K562 (cell line): ENCODE measurements around the gene SERINC5. TPM values are rescaled to one million over a fixed set of nuclear protein-coding genes. Genes with fewer than 3 reads are reported as not detected.

ENCODE experiments used
- ARID4B ChIP-seq: sonication (generic); formaldehyde crosslinking; IDR thresholded peaks from 2 replicates; pipeline ENCODE4 v1.8.0; 2022; ENCODE audit warnings: mild to moderate bottlenecking, missing genetic modification reagents
- ETS1 ChIP-seq: conservative IDR thresholded peaks from 2 replicates; pipeline ENCODE4 v1.6.1; 2011; ENCODE audit warnings: low read depth, mild to moderate bottlenecking, low read length; ENCODE audit not compliant: control insufficient read depth
- GATAD2B ChIP-seq: fragments of 450-650 bp; IDR thresholded peaks from 2 replicates; pipeline ENCODE4 v1.6.1; 2017; ENCODE audit warnings: mild to moderate bottlenecking, borderline replicate concordance
- KDM1A ChIP-seq, 2 experiments: fragments of 450-650 bp; IDR thresholded peaks; 2 replicates each; pipeline ENCODE4 v1.6.1; 2016; ENCODE audit warnings: mild to moderate bottlenecking in 2 of 2
- SP2 ChIP-seq: IDR thresholded peaks from 2 replicates; pipeline ENCODE4 v1.6.1; 2011; ENCODE audit warnings: mild to moderate bottlenecking, low read depth, low read length, moderate library complexity; ENCODE audit not compliant: poor library complexity, severe bottlenecking; ENCODE audit errors: extremely low read depth
- polyA plus RNA-seq, 8 experiments: library from polyadenylated mRNA; depleted of rRNA in 4 of 8; stranded (reverse) in 5 of 8; unstranded in 3 of 8; fragments of >200 nt; fragmentation: Nextera tagmentation in 2 of 8; fragmentation: Illumina TruSeq in 1 of 8; extraction: Ambion mirVana in 2 of 8; extraction: Trizol in 1 of 8; gene quantifications; 2 replicates each; pipeline versions ENCODE4 v1.2.1 to v1.2.3, GENCODE V29; 2011 to 2014; ENCODE audit warnings: inconsistent platforms in 1 of 8, missing spikeins in 1 of 8
- total RNA-seq, 7 experiments: library from RNA; depleted of rRNA in 6 of 7; stranded (reverse); fragments of >200 nt in 6 of 7; fragmentation: Illumina TruSeq in 2 of 7; extraction: Trizol in 2 of 7; gene quantifications; 2 replicates each; pipeline versions ENCODE4 v1.2.1 to v1.2.3, GENCODE V29; 2011 to 2021; ENCODE audit warnings: low replicate concordance in 1 of 7
- TF ChIP-seq, protein P1 (sequence below): sonication (generic); formaldehyde crosslinking; IDR thresholded peaks from 2 replicates; pipeline ENCODE4 v1.8.1; 2023; ENCODE audit warnings: mild to moderate bottlenecking, missing genetic modification reagents
- TF ChIP-seq, protein P2 (sequence below), 2 experiments: IDR thresholded peaks; 2 replicates each; pipeline ENCODE4 v1.6.1; 2011; ENCODE audit warnings: borderline replicate concordance in 1 of 2, control low read depth in 1 of 2, low read depth in 1 of 2, low read length in 1 of 2, mild to moderate bottlenecking in 1 of 2, mixed read lengths in 1 of 2, moderate library complexity in 1 of 2; ENCODE audit not compliant: insufficient read depth in 1 of 2, insufficient read length in 1 of 2, poor library complexity in 1 of 2, severe bottlenecking in 1 of 2; ENCODE audit errors: extremely low read depth in 1 of 2
- TF ChIP-seq, protein P3 (sequence below), 2 experiments: fragments of 150-350 bp in 1 of 2; IDR thresholded peaks; 2 replicates each; pipeline ENCODE4 v1.6.1; 2012 to 2016; ENCODE audit warnings: low read depth in 2 of 2, low read length in 2 of 2, mild to moderate bottlenecking in 1 of 2, moderate library complexity in 1 of 2

SERINC5 gene
- total and polyA plus RNA-seq, 9 of the 15 experiments (the other 6 are each of a cell fraction or from before 2014, with no cell fraction given): 1.4 to 7.9 (median 3.7) TPM

DNA sequence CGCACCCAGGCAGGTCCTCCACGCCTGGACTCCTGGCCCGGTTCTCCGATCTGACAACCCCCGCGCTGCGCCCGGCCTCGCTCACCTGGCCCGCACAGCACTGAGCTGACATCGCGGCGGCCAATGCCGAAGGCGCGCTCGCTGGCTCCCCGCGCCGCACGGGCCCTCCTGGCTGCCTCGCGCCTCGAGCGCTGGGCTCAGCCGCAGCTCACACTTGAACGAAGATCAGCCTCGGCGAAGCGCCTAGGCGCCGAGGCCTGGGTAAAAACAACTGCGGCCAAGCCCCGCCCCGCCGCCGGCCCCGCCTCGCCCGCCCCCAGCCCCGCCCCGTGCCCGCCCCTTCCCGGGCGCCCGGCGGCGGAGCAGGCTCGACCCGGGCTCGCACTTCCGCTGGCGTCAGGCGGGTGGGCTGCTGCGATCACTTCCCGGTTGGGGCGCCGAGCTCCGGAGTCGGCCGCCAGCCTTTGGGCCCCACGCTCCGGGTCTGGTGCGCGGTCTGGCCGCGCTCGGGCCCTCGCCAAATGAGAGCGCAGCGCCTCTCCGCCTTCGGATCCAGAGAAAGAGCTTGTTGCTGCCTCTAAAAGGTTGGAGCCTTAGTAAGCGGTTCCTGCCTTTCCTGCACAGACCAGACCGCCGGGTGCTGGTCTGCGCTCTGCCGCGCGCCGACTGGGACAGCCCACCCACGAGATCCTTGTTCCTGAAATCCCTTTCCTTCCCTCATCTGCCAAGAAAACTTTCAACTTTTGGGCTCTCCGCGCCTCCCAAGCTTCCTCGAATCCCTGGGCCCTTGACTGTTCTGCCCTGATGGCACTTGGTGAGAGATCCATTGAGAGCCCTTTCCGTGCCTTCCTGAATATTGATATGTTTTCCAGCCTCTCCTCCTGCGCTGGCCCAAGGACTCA lies at the start of gene SERINC5 (continued):
- TF ChIP-seq, protein P1, sequence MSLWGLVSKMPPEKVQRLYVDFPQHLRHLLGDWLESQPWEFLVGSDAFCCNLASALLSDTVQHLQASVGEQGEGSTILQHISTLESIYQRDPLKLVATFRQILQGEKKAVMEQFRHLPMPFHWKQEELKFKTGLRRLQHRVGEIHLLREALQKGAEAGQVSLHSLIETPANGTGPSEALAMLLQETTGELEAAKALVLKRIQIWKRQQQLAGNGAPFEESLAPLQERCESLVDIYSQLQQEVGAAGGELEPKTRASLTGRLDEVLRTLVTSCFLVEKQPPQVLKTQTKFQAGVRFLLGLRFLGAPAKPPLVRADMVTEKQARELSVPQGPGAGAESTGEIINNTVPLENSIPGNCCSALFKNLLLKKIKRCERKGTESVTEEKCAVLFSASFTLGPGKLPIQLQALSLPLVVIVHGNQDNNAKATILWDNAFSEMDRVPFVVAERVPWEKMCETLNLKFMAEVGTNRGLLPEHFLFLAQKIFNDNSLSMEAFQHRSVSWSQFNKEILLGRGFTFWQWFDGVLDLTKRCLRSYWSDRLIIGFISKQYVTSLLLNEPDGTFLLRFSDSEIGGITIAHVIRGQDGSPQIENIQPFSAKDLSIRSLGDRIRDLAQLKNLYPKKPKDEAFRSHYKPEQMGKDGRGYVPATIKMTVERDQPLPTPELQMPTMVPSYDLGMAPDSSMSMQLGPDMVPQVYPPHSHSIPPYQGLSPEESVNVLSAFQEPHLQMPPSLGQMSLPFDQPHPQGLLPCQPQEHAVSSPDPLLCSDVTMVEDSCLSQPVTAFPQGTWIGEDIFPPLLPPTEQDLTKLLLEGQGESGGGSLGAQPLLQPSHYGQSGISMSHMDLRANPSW (CRISPR knock-in tag): no peak
- TF ChIP-seq, protein P2, sequence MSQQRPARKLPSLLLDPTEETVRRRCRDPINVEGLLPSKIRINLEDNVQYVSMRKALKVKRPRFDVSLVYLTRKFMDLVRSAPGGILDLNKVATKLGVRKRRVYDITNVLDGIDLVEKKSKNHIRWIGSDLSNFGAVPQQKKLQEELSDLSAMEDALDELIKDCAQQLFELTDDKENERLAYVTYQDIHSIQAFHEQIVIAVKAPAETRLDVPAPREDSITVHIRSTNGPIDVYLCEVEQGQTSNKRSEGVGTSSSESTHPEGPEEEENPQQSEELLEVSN (IDR thresholded peaks at IDR 0.05; ENCODE audit: borderline replicate concordance in 1 of 2, extremely low read depth in 1 of 2, insufficient read depth in 1 of 2, insufficient read length in 1 of 2, low read depth in 1 of 2, low read length in 1 of 2, poor library complexity in 1 of 2, severe bottlenecking in 1 of 2): peak; percentile 77
- 0 out of 2 replicates have a peak, but pooled peaks have one; percentile 58 for TF ChIP-seq GATAD2B
- TF ChIP-seq ETS1: peak; percentile 62; the same call in 1 of the 2 replicates
- 0 out of 2 replicates have a peak, but pooled peaks have one; percentile 24 for TF ChIP-seq ARID4B (CRISPR knock-in tag)
- TF ChIP-seq, protein P3, sequence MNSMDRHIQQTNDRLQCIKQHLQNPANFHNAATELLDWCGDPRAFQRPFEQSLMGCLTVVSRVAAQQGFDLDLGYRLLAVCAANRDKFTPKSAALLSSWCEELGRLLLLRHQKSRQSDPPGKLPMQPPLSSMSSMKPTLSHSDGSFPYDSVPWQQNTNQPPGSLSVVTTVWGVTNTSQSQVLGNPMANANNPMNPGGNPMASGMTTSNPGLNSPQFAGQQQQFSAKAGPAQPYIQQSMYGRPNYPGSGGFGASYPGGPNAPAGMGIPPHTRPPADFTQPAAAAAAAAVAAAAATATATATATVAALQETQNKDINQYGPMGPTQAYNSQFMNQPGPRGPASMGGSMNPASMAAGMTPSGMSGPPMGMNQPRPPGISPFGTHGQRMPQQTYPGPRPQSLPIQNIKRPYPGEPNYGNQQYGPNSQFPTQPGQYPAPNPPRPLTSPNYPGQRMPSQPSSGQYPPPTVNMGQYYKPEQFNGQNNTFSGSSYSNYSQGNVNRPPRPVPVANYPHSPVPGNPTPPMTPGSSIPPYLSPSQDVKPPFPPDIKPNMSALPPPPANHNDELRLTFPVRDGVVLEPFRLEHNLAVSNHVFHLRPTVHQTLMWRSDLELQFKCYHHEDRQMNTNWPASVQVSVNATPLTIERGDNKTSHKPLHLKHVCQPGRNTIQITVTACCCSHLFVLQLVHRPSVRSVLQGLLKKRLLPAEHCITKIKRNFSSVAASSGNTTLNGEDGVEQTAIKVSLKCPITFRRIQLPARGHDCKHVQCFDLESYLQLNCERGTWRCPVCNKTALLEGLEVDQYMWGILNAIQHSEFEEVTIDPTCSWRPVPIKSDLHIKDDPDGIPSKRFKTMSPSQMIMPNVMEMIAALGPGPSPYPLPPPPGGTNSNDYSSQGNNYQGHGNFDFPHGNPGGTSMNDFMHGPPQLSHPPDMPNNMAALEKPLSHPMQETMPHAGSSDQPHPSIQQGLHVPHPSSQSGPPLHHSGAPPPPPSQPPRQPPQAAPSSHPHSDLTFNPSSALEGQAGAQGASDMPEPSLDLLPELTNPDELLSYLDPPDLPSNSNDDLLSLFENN (IDR thresholded peaks at IDR 0.05; ENCODE audit: low read depth in 2 of 2, low read length in 2 of 2): 0 out of 4 replicates have a peak, but pooled peaks of 1 of the 2 experiments have one; percentile 22
- TF ChIP-seq KDM1A (IDR thresholded peaks at IDR 0.05): peak; percentile 38 to 62; a peak in 2 of 4 replicates
- TF ChIP-seq SP2: no peak
